ENCODE results near the gene FAAH. TPM values are rescaled to one million over a fixed set of nuclear protein-coding genes. Genes with fewer than 3 reads are reported as not detected.

Gene FAAH
- polyA plus RNA-seq, 1 of the 3 experiments (the other 2 are of a cell fraction) = 1.2 TPM

DNA sequence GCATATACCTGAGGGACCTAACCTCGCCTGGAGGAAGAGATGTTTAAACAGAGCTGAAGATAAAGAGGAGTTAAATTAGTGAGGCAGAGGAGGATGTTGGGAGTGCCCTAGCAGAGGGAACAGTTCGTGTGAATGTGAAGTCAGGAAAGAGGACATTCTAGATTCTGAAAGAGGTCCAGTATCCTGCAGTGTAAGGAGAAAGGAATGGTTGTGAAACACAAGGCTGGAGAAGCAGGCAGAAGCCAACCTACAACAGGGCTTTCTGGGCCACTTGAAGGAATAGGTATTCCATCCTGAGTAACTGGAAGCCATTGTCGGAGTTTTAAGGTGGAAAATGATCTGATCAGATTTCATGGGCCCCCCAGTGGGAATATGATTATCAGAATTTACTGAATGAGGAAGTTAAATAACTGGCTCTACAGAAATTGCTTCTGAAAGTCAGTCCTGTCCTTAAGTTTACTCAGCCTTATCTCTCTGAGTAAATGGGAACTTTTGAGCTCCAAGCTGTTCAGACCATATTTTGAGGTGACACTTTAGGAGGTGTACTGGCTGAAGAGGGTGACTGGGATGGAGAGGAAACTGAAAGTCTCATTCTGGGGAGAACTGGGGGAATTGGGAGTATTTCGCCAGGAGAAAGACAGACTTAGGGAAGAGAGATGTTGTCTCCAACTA is 24.4 kb upstream of the FAAH start:
- no peak for DNase-seq
- Histone ChIP-seq H3K4me1 (ENCODE audit: control insufficient read depth in 1 of 2, insufficient read depth in 2 of 2, low read depth in 1 of 2, low read length in 1 of 2) (no peaks in the 10 kb centered on the region), H3K4me2 (no peak overlapping the region), H4K20me1 (ENCODE audit: insufficient read depth) (no peaks in the 10 kb centered on the region), H3K9ac (no peak overlapping the region), H3K36me3 (replicated peaks in 1 of 2; ENCODE audit: control insufficient read depth in 1 of 2, insufficient read depth in 2 of 2, low read length in 1 of 2) (peaks cover 3 to 16% of the 10 kb centered on the region in 2 experiments), H3K9me3 (no peaks in the 10 kb centered on the region), H3F3A (replicated peaks; ENCODE audit: insufficient read depth) (peaks cover 3% of the 10 kb centered on the region), H3K9me2 (no peaks in the 10 kb centered on the region), H2AFZ (ENCODE audit: low read depth) (no peak overlapping the region), H3K27ac (ENCODE audit: low read depth in 2 of 2, low read length in 1 of 2) (no peak overlapping the region), H3K27me3 (ENCODE audit: insufficient read depth) (no peaks in the 10 kb centered on the region), H3K4me3 (ENCODE audit: low read depth in 2 of 2, low read length in 1 of 2) (no peak overlapping the region), H3K79me2 (ENCODE audit: insufficient read depth) (no peaks in the 10 kb centered on the region)
- ChIA-PET CTCF (interaction anchor here (1.2 kb wide), 1 partner anchor 8 kb away, joined by 5 read pairs; no protein-coding TSS in a partner anchor), POLR2A (no interaction called here)
- WGBS (ENCODE audit: low lambda C conversion rate) = 85% methylated on average over 4 of the region's 4 CpGs
- TF ChIP-seq TCF12 (IDR thresholded peaks at IDR 0.05) (no peak), MEF2A (IDR thresholded peaks at IDR 0.05; ENCODE audit: borderline replicate concordance, low read depth) (no peak), NFIC (IDR thresholded peaks at IDR 0.05; ENCODE audit: borderline replicate concordance) (no peak), FOXJ3 (CRISPR knock-in tag; IDR thresholded peaks at IDR 0.05) (no peak), TEAD4 (IDR thresholded peaks at IDR 0.05; ENCODE audit: borderline replicate concordance, insufficient read depth) (no peak), EZH2phosphoT487 (IDR thresholded peaks at IDR 0.05; ENCODE audit: borderline replicate concordance, low read depth) (no peak)
- TF ChIP-seq, protein P1, sequence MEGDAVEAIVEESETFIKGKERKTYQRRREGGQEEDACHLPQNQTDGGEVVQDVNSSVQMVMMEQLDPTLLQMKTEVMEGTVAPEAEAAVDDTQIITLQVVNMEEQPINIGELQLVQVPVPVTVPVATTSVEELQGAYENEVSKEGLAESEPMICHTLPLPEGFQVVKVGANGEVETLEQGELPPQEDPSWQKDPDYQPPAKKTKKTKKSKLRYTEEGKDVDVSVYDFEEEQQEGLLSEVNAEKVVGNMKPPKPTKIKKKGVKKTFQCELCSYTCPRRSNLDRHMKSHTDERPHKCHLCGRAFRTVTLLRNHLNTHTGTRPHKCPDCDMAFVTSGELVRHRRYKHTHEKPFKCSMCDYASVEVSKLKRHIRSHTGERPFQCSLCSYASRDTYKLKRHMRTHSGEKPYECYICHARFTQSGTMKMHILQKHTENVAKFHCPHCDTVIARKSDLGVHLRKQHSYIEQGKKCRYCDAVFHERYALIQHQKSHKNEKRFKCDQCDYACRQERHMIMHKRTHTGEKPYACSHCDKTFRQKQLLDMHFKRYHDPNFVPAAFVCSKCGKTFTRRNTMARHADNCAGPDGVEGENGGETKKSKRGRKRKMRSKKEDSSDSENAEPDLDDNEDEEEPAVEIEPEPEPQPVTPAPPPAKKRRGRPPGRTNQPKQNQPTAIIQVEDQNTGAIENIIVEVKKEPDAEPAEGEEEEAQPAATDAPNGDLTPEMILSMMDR (IDR thresholded peaks at IDR 0.05) = no peak
- TF ChIP-seq, protein P2, sequence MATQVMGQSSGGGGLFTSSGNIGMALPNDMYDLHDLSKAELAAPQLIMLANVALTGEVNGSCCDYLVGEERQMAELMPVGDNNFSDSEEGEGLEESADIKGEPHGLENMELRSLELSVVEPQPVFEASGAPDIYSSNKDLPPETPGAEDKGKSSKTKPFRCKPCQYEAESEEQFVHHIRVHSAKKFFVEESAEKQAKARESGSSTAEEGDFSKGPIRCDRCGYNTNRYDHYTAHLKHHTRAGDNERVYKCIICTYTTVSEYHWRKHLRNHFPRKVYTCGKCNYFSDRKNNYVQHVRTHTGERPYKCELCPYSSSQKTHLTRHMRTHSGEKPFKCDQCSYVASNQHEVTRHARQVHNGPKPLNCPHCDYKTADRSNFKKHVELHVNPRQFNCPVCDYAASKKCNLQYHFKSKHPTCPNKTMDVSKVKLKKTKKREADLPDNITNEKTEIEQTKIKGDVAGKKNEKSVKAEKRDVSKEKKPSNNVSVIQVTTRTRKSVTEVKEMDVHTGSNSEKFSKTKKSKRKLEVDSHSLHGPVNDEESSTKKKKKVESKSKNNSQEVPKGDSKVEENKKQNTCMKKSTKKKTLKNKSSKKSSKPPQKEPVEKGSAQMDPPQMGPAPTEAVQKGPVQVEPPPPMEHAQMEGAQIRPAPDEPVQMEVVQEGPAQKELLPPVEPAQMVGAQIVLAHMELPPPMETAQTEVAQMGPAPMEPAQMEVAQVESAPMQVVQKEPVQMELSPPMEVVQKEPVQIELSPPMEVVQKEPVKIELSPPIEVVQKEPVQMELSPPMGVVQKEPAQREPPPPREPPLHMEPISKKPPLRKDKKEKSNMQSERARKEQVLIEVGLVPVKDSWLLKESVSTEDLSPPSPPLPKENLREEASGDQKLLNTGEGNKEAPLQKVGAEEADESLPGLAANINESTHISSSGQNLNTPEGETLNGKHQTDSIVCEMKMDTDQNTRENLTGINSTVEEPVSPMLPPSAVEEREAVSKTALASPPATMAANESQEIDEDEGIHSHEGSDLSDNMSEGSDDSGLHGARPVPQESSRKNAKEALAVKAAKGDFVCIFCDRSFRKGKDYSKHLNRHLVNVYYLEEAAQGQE (IDR thresholded peaks at IDR 0.05; ENCODE audit: low read depth, low read length) = no peak
- TF ChIP-seq, protein P3, sequence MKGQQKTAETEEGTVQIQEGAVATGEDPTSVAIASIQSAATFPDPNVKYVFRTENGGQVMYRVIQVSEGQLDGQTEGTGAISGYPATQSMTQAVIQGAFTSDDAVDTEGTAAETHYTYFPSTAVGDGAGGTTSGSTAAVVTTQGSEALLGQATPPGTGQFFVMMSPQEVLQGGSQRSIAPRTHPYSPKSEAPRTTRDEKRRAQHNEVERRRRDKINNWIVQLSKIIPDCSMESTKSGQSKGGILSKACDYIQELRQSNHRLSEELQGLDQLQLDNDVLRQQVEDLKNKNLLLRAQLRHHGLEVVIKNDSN (IDR thresholded peaks at IDR 0.05; ENCODE audit: borderline replicate concordance, low read depth) = no peak

DNA sequence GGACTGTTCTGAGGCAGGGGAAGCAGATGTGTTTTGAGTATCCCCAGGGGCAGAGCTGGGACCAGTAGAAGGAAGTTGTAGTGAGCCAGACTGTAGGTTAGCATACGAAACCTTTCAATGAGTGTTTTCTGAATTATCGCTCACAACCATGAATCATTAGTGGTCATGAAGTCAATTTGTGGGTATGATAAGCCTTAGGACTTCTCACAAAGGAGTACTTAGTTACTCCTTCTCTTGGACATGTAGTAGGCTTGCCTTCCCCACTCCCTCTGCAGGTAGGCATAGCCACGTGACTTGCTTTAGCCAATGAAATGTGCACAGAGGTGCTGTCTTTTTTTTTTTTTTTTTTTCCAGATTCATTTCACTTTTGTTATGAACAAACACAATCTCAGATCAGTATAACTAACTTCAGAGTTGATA is 23.9 kb upstream of the FAAH start:
- ChIA-PET CTCF (interaction anchor here (1.2 kb wide), 1 partner anchor 8 kb away, joined by 5 read pairs; no protein-coding TSS in a partner anchor), POLR2A (no interaction called here)
- H3F3A ChIP-seq (replicated peaks; ENCODE audit: insufficient read depth) = peaks cover 3% of the 10 kb centered on the region
- H3K4me2 ChIP-seq = no peak overlapping the region
- no peak overlapping the region for H3K27ac ChIP-seq (ENCODE audit: low read depth in 2 of 2, low read length in 1 of 2)
- TF ChIP-seq NFIC (IDR thresholded peaks at IDR 0.05; ENCODE audit: borderline replicate concordance) = no peak
- no peak for TF ChIP-seq SMC3 (IDR thresholded peaks at IDR 0.05; ENCODE audit: low read depth, low read length)
- TF ChIP-seq RAD21 (IDR thresholded peaks at IDR 0.05; ENCODE audit: low read length) = no peak
- no peak for TF ChIP-seq SIN3A (IDR thresholded peaks at IDR 0.05; ENCODE audit: borderline replicate concordance, low read depth, low read length)
- TF ChIP-seq, protein P4, sequence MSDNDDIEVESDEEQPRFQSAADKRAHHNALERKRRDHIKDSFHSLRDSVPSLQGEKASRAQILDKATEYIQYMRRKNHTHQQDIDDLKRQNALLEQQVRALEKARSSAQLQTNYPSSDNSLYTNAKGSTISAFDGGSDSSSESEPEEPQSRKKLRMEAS (IDR thresholded peaks at IDR 0.05; ENCODE audit: low read depth) = no peak
- H3K4me1 ChIP-seq (ENCODE audit: control insufficient read depth in 1 of 2, insufficient read depth in 2 of 2, low read depth in 1 of 2, low read length in 1 of 2) = no peaks in the 10 kb centered on the region
- H3K9me3 ChIP-seq = no peaks in the 10 kb centered on the region
- H3K9ac ChIP-seq = no peak overlapping the region
- no peak overlapping the region for H2AFZ ChIP-seq (ENCODE audit: low read depth)
- peaks cover 3 to 16% of the 10 kb centered on the region in 2 experiments for H3K36me3 ChIP-seq (replicated peaks in 1 of 2; ENCODE audit: control insufficient read depth in 1 of 2, insufficient read depth in 2 of 2, low read length in 1 of 2)
- no peaks in the 10 kb centered on the region for H3K79me2 ChIP-seq (ENCODE audit: insufficient read depth)
- no peak overlapping the region for H3K4me3 ChIP-seq (ENCODE audit: low read depth in 2 of 2, low read length in 1 of 2)
- DNase-seq = no peak
- no peaks in the 10 kb centered on the region for H4K20me1 ChIP-seq (ENCODE audit: insufficient read depth)
- H3K9me2 ChIP-seq = no peaks in the 10 kb centered on the region
- no peaks in the 10 kb centered on the region for H3K27me3 ChIP-seq (ENCODE audit: insufficient read depth)
- WGBS (ENCODE audit: low lambda C conversion rate) = 92% methylated on average over 3 of the region's 3 CpGs
